Activated CD4-positive, alpha-beta T cell treated with anti-CD3 and anti-CD28 coated beads, Interleukin-2, amount 10 ng/mL, durations not matched to agents 24 days and 14 days (primary cell): Measurements from ENCODE around the gene MAP3K2. TPM values are rescaled to one million over a fixed set of nuclear protein-coding genes. Genes with fewer than 3 reads are reported as not detected.

Source experiments
- DNase-seq: peaks from one replicate; pipeline ENCODE4 v3.0.0; 2022
- H3K27ac Mint-ChIP-seq: one replicate; pipeline ENCODE4 v1.8.0; 2022; ENCODE audit warnings: mild to moderate bottlenecking, mixed read lengths
- H3K27me3 Mint-ChIP-seq: one replicate; pipeline ENCODE4 v1.8.0; 2022; ENCODE audit warnings: mixed read lengths
- H3K36me3 Mint-ChIP-seq: one replicate; pipeline ENCODE4 v1.8.0; 2022; ENCODE audit warnings: low read depth, mild to moderate bottlenecking, mixed read lengths
- H3K4me1 Mint-ChIP-seq: one replicate; pipeline ENCODE4 v1.8.0; 2021; ENCODE audit warnings: mixed read lengths
- H3K4me3 Mint-ChIP-seq: one replicate; pipeline ENCODE4 v1.8.0; 2022; ENCODE audit warnings: mild to moderate bottlenecking, moderate library complexity, mixed read lengths
- H3K9me3 Mint-ChIP-seq: one replicate; pipeline ENCODE4 v1.8.0; 2021; ENCODE audit warnings: mixed read lengths
- intact Hi-C: fragments of 100-400 bp; cut with micrococcal nuclease; formaldehyde crosslinking; loops from one replicate; pipeline ENCODE4 v1.15.1; 2023
- total RNA-seq: library from RNA; stranded (reverse); gene quantifications from 2 replicates; pipeline ENCODE4 v1.2.3, GENCODE V29; 2022

The MAP3K2 gene
- total RNA-seq, 1 donor from 2014 or later: 53.7 TPM

GRCh38 chr2:127392133-127392827 is 4.5 kb upstream of the MAP3K2 start:
- Mint-ChIP-seq H3K4me3 (no peak overlapping the region), H3K4me1 (peaks cover 40% of the 10 kb centered on the region), H3K9me3 (peaks cover 13% of the 10 kb centered on the region), H3K27ac (peak overlapping the region; percentile 72), H3K27me3 (no peaks in the 10 kb centered on the region), H3K36me3 (no peaks in the 10 kb centered on the region)
- intact Hi-C loops: no loop called here
- DNase-seq: no peak

GRCh38 chr2:127389778-127390435 is 2.1 kb upstream of the MAP3K2 start:
- Mint-ChIP-seq H3K9me3 (peaks cover 13% of the 10 kb centered on the region), H3K4me1 (peaks cover 57% of the 10 kb centered on the region), H3K4me3 (no peak overlapping the region), H3K36me3 (peaks cover 6% of the 10 kb centered on the region), H3K27ac (peak overlapping the region; percentile 83), H3K27me3 (no peaks in the 10 kb centered on the region)
- intact Hi-C loops: loop anchor here (2.0 to 5.0 kb wide), 3 partner anchors 308 to 731 kb away; partner anchors contain the start of gene WDR33
- DNase-seq: peak; percentile 78

GRCh38 chr2:127388423-127389164 is 819 bp upstream of the MAP3K2 start:
- Mint-ChIP-seq H3K36me3 (peaks cover 11% of the 10 kb centered on the region), H3K4me3 (peak overlapping the region; percentile 83), H3K27me3 (no peaks in the 10 kb centered on the region), H3K4me1 (peaks cover 62% of the 10 kb centered on the region), H3K27ac (peak overlapping the region; percentile 98), H3K9me3 (peaks cover 13% of the 10 kb centered on the region)
- no peak for DNase-seq
- intact Hi-C loops: loop anchor here (1.0 to 5.0 kb wide), 5 partner anchors 10 to 730 kb away; partner anchors contain the start of gene WDR33

GRCh38 chr2:127386764-127387654 is 766 bp downstream of the MAP3K2 start:
- DNase-seq: peak; percentile 93
- H3K27ac Mint-ChIP-seq: peak overlapping the region; percentile 87
- H3K4me1 Mint-ChIP-seq: peaks cover 56% of the 10 kb centered on the region
- H3K9me3 Mint-ChIP-seq: no peaks in the 10 kb centered on the region
- H3K4me3 Mint-ChIP-seq: peak overlapping the region; percentile 88
- intact Hi-C loops: loop anchor here (1.0 to 5.0 kb wide), 5 partner anchors 28 to 425 kb away; partner anchors contain the start of genes IWS1 and WDR33
- no peaks in the 10 kb centered on the region for H3K27me3 Mint-ChIP-seq
- peaks cover 13% of the 10 kb centered on the region for H3K36me3 Mint-ChIP-seq

GRCh38 chr2:127386246-127386645 is 1.5 kb downstream of the MAP3K2 start:
- no peaks in the 10 kb centered on the region for H3K27me3 Mint-ChIP-seq
- peaks cover 57% of the 10 kb centered on the region for H3K4me1 Mint-ChIP-seq
- no peak for DNase-seq
- intact Hi-C loops: loop anchor here (2.0 to 5.0 kb wide), 3 partner anchors 79 to 426 kb away; partner anchors contain the start of gene WDR33
- peaks cover 13% of the 10 kb centered on the region for H3K36me3 Mint-ChIP-seq
- H3K4me3 Mint-ChIP-seq: peak overlapping the region; percentile 88
- no peaks in the 10 kb centered on the region for H3K9me3 Mint-ChIP-seq
- peak overlapping the region; percentile 87 for H3K27ac Mint-ChIP-seq

GRCh38 chr2:127384529-127384928 is 3.2 kb downstream of the MAP3K2 start:
- Mint-ChIP-seq H3K4me3 (no peak overlapping the region), H3K36me3 (peaks cover 13% of the 10 kb centered on the region), H3K4me1 (peaks cover 51% of the 10 kb centered on the region), H3K9me3 (no peaks in the 10 kb centered on the region), H3K27me3 (no peaks in the 10 kb centered on the region), H3K27ac (no peak overlapping the region)
- DNase-seq: no peak
- intact Hi-C loops: no loop called here

- Mint-ChIP-seq H3K4me1 (peaks cover 40% of the 10 kb centered on the region), H3K4me3 (no peak overlapping the region)
Measured at GRCh38 chr2:127382831-127383230, 4.9 kb downstream of the MAP3K2 start.

GRCh38 chr2:127381762-127382161 is 6.0 kb downstream of the MAP3K2 start:
- peaks cover 41% of the 10 kb centered on the region for H3K4me1 Mint-ChIP-seq
- H3K4me3 Mint-ChIP-seq: no peak overlapping the region

More at GRCh38 chr2:127382831-127383230, 4.9 kb downstream of the MAP3K2 start:
- no peak for DNase-seq
- Mint-ChIP-seq H3K9me3 (no peaks in the 10 kb centered on the region), H3K27ac (peak overlapping the region; percentile 51), H3K27me3 (no peaks in the 10 kb centered on the region), H3K36me3 (peaks cover 15% of the 10 kb centered on the region)
- intact Hi-C loops: no loop called here

GRCh38 chr2:127379712-127380355 is 7.9 kb downstream of the MAP3K2 start:
- intact Hi-C loops: no loop called here
- no peak overlapping the region for H3K27ac Mint-ChIP-seq
- peaks cover 22% of the 10 kb centered on the region for H3K36me3 Mint-ChIP-seq
- no peak overlapping the region for H3K4me3 Mint-ChIP-seq
- DNase-seq: no peak
- no peaks in the 10 kb centered on the region for H3K27me3 Mint-ChIP-seq
- peaks cover 4% of the 10 kb centered on the region for H3K9me3 Mint-ChIP-seq
- H3K4me1 Mint-ChIP-seq: peaks cover 24% of the 10 kb centered on the region

More at GRCh38 chr2:127381762-127382161, 6.0 kb downstream of the MAP3K2 start:
- intact Hi-C loops: no loop called here
- DNase-seq: no peak
- Mint-ChIP-seq H3K9me3 (no peaks in the 10 kb centered on the region), H3K27ac (no peak overlapping the region), H3K27me3 (no peaks in the 10 kb centered on the region), H3K36me3 (peaks cover 17% of the 10 kb centered on the region)

GRCh38 chr2:127378720-127379119 is 9.1 kb downstream of the MAP3K2 start:
- Mint-ChIP-seq H3K27me3 (no peaks in the 10 kb centered on the region), H3K9me3 (peaks cover 13% of the 10 kb centered on the region), H3K27ac (no peak overlapping the region), H3K4me1 (peaks cover 23% of the 10 kb centered on the region), H3K36me3 (peaks cover 27% of the 10 kb centered on the region), H3K4me3 (no peak overlapping the region)
- no peak for DNase-seq
- intact Hi-C loops: no loop called here

GRCh38 chr2:127377262-127377661 is 10.5 kb downstream of the MAP3K2 start:
- H3K27me3 Mint-ChIP-seq: no peaks in the 10 kb centered on the region
- H3K4me3 Mint-ChIP-seq: no peak overlapping the region
- H3K4me1 Mint-ChIP-seq: peaks cover 16% of the 10 kb centered on the region
- peaks cover 30% of the 10 kb centered on the region for H3K36me3 Mint-ChIP-seq
- intact Hi-C loops: no loop called here
- no peak overlapping the region for H3K27ac Mint-ChIP-seq
- H3K9me3 Mint-ChIP-seq: peaks cover 18% of the 10 kb centered on the region
- no peak for DNase-seq

- H3K4me3 Mint-ChIP-seq: no peak overlapping the region
Measured at GRCh38 chr2:127376257-127376656, 11.5 kb downstream of the MAP3K2 start.

More at GRCh38 chr2:127376257-127376656, 11.5 kb downstream of the MAP3K2 start:
- intact Hi-C loops: no loop called here
- DNase-seq: no peak
- Mint-ChIP-seq H3K27ac (no peak overlapping the region), H3K27me3 (no peaks in the 10 kb centered on the region), H3K9me3 (peaks cover 27% of the 10 kb centered on the region), H3K4me1 (peaks cover 14% of the 10 kb centered on the region), H3K36me3 (peaks cover 36% of the 10 kb centered on the region)
